Activated CD8-positive, alpha-beta T cell treated with anti-CD3 and anti-CD28 coated beads for 36 hours (primary cell): ENCODE results near the gene KRTAP16-1. TPM values are rescaled to one million over a fixed set of nuclear protein-coding genes. Genes with fewer than 3 reads are reported as not detected.

Experiments used
- ATAC-seq: fragments of 200-7000 bp; cut with Tn5 transposase; one replicate; pipeline ENCODE4 v1.10.0; 2021; ENCODE audit warnings: mild to moderate bottlenecking, moderate library complexity
- CTCF ChIA-PET: fragments of 350-600 bp; sonication (Branson Sonifier 250); formaldehyde crosslinking; loops from one replicate; lab custom pipeline; 2021; ENCODE audit warnings: antibody characterized with exemption; lab: Charles Lee
- POLR2A ChIA-PET: fragments of 350-600 bp; sonication (Branson Sonifier 250); formaldehyde crosslinking; loops from one replicate; lab custom pipeline; 2021; ENCODE audit warnings: antibody characterized with exemption; lab: Charles Lee
- DNase-seq: peaks from one replicate; pipeline ENCODE4 v3.0.0-alpha.2; 2020
- H3K27ac Mint-ChIP-seq: one replicate; pipeline ENCODE4 v1.8.0; 2021; ENCODE audit warnings: mild to moderate bottlenecking, mixed read lengths
- H3K27me3 Mint-ChIP-seq: one replicate; pipeline ENCODE4 v1.8.0; 2021; ENCODE audit warnings: mixed read lengths
- H3K36me3 Mint-ChIP-seq: one replicate; pipeline ENCODE4 v1.8.0; 2021; ENCODE audit warnings: low read depth, mixed read lengths
- H3K4me1 Mint-ChIP-seq: one replicate; pipeline ENCODE4 v1.8.0; 2021; ENCODE audit warnings: low read depth, mixed read lengths
- H3K4me3 Mint-ChIP-seq: one replicate; pipeline ENCODE4 v1.8.0; 2021; ENCODE audit warnings: mild to moderate bottlenecking, moderate library complexity, mixed read lengths
- H3K9me3 Mint-ChIP-seq: one replicate; pipeline ENCODE4 v1.8.0; 2021; ENCODE audit warnings: mixed read lengths
- intact Hi-C: fragments of 100-400 bp; cut with micrococcal nuclease; formaldehyde crosslinking; loops from one replicate; pipeline ENCODE4 v1.10.0; 2022
- total RNA-seq, 2 experiments: library from RNA; stranded (reverse); gene quantifications; one replicate each; pipeline ENCODE4 v1.2.3, GENCODE V29; 2021
- TF ChIP-seq, protein P1 (sequence below): fragments of 200-600 bp; IDR thresholded peaks from one replicate; pipeline ENCODE4 v1.8.0; 2022; ENCODE audit warnings: antibody characterized with exemption, mild to moderate bottlenecking

The KRTAP16-1 gene
- total RNA-seq, 2 experiments from 2014 or later: not detected

DNA sequence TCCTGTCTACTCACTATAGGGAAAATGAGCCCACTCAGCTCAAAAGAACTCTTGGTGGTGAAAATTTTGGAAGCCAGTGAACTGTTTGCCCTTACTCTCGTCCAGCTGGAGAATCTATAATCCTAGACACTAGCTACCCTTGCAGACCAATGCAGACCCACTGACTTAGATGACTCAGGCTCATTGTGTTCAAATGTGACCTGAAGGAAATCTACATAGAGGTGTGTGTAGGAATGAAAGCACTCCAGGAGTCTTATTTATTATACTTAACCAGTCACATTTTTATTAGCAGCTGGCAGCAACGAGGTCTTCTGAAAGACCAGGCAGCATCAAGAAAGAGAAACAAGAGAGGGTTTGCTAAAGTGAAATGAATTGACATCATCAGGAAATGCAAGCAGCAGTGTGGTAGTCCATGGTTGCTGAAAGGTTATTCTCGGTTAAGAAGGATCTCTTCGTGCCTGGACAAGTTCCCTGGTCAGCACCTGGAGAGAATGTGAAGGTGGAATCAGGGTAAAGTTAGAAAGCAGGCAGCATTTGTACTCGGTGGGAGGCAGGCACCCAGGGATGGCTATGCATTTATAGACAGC is 7.8 kb downstream of the KRTAP16-1 start:
- intact Hi-C loops: no loop called here
- POLR2A ChIA-PET: no interaction called here
- H3K4me3 Mint-ChIP-seq: no peak overlapping the region

DNA sequence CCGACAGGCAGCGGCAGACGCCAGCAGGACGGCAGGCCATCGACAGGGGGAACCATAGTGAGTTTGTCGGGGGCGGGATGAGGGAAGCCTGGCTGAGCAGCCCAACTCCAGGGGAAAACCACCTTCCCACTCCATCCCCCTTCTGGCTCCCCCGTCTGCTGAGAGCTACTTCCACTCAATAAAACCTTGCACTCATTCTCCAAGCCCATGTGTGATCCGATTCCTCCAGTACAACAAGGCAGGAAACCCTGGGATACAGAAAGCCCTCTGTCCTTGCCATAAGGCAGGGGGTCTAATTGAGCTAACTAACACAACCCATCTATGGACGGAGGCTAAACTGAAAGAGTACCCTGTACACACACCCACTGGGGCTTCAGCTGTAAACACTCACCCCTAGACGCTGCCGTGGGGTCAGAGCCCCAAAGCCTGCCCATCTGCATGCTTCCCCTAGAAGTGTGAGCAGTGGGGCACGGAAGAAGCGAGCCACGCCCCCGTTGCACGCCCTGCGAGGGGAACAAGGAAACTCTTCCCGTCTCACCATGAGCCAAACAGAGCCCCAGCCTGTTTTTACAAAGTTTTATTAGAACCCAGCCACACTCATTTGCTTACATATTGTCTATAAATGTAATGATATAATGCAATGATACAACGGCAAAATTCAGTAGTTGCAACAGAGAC is 10.5 kb downstream of the KRTAP16-1 start:
- no peak overlapping the region for H3K27ac Mint-ChIP-seq
- H3K4me1 Mint-ChIP-seq: peaks cover 11% of the 10 kb centered on the region
- intact Hi-C loops: no loop called here
- ChIA-PET CTCF (no interaction called here), POLR2A (no interaction called here)
- peaks cover 2% of the 10 kb centered on the region for H3K9me3 Mint-ChIP-seq
- DNase-seq: no peak
- H3K4me3 Mint-ChIP-seq: no peak overlapping the region
- no peaks in the 10 kb centered on the region for H3K27me3 Mint-ChIP-seq
- TF ChIP-seq, protein P1, sequence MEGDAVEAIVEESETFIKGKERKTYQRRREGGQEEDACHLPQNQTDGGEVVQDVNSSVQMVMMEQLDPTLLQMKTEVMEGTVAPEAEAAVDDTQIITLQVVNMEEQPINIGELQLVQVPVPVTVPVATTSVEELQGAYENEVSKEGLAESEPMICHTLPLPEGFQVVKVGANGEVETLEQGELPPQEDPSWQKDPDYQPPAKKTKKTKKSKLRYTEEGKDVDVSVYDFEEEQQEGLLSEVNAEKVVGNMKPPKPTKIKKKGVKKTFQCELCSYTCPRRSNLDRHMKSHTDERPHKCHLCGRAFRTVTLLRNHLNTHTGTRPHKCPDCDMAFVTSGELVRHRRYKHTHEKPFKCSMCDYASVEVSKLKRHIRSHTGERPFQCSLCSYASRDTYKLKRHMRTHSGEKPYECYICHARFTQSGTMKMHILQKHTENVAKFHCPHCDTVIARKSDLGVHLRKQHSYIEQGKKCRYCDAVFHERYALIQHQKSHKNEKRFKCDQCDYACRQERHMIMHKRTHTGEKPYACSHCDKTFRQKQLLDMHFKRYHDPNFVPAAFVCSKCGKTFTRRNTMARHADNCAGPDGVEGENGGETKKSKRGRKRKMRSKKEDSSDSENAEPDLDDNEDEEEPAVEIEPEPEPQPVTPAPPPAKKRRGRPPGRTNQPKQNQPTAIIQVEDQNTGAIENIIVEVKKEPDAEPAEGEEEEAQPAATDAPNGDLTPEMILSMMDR: no peak
- ATAC-seq: no peak
- H3K36me3 Mint-ChIP-seq: no peaks in the 10 kb centered on the region

More for the DNA sequence above, 7.8 kb downstream of the KRTAP16-1 start:
- peaks cover 11% of the 10 kb centered on the region for H3K4me1 Mint-ChIP-seq
- TF ChIP-seq, protein P1: no peak
- no peaks in the 10 kb centered on the region for H3K36me3 Mint-ChIP-seq
- H3K27ac Mint-ChIP-seq: no peak overlapping the region
- H3K27me3 Mint-ChIP-seq: no peaks in the 10 kb centered on the region
- no peak for DNase-seq
- ATAC-seq: no peak
- peaks cover 2% of the 10 kb centered on the region for H3K9me3 Mint-ChIP-seq
- CTCF ChIA-PET: interaction anchor here (1.1 kb wide), 1 partner anchor 12 kb away, joined by 4 read pairs; no protein-coding TSS in a partner anchor

DNA sequence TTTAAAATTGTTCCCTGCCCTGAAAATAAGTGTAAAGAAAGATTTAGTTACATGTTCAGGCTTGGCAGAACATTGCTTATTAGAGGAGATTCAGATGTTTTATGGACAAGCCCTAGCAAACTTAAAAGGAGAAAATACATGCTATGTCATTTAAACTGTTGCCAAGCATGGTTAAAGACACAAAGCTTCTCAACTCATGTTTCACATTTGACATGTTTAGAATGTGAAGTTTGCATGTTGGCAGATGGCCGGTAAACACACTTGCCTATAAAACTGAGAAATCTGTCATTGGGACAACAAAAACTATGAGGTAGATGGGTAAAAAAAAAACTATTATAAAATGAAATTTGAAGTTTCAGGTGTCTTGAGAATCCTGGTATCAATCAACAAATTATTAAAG is 12.3 kb downstream of the KRTAP16-1 start:
- no peak for DNase-seq
- no peak for ATAC-seq
- TF ChIP-seq, protein P1: no peak
- CTCF ChIA-PET: no interaction called here
- Mint-ChIP-seq H3K27ac (no peak overlapping the region), H3K4me3 (no peak overlapping the region), H3K27me3 (no peaks in the 10 kb centered on the region), H3K9me3 (peaks cover 2% of the 10 kb centered on the region), H3K36me3 (no peaks in the 10 kb centered on the region), H3K4me1 (peaks cover 9% of the 10 kb centered on the region)
- POLR2A ChIA-PET: no interaction called here
- intact Hi-C loops: no loop called here

DNA sequence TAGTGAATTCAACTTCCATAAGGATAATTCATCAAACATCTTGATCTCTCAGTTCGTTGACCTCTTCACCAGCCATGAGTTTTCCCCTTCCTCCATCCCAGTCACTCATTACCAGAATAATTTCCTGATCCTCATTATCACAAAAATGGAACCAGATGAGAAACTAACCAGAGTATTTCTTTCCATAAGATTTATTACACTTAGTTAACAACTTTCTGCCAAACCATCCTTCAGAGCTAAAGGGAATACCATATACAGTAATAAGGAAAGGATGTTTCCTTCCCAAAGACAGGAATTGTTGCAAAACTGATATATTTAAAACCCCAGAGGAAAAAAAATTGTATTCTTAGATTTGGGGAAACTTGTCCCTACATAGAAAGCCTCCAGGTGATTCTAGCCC is 15.1 kb downstream of the KRTAP16-1 start:
- CTCF ChIA-PET: interaction anchor here (1.1 kb wide), 1 partner anchor 21 kb away, joined by 3 read pairs; the partner anchor contains the start of gene KRTAP17-1
- intact Hi-C loops: no loop called here
- no peaks in the 10 kb centered on the region for H3K9me3 Mint-ChIP-seq
- POLR2A ChIA-PET: no interaction called here
- no peak for ATAC-seq
- H3K27me3 Mint-ChIP-seq: no peaks in the 10 kb centered on the region
- no peaks in the 10 kb centered on the region for H3K4me1 Mint-ChIP-seq
- no peaks in the 10 kb centered on the region for H3K36me3 Mint-ChIP-seq
- H3K27ac Mint-ChIP-seq: no peak overlapping the region
- no peak overlapping the region for H3K4me3 Mint-ChIP-seq
- TF ChIP-seq, protein P1: no peak
- DNase-seq: no peak

DNA sequence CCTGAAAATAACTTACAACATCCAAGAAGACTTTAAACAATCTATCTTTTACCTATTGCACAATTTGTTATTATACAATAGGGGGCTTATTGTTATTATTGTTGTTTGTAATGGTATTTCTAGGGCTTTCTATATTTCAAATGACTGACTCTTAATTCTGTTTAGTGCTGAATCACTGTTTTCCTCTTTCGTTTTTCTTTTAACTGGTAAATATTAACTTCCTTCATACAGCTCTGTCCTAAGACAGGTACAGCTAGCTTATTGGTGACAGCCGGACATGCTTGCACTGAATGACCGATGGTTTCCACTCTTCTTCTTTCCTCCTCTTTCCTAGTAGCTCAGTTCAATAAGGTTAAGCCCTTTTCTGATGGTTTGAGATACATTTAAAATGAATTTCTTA is 22.1 kb downstream of the KRTAP16-1 start:
- Mint-ChIP-seq H3K4me3 (no peak overlapping the region), H3K27me3 (no peaks in the 10 kb centered on the region), H3K9me3 (no peaks in the 10 kb centered on the region), H3K36me3 (no peaks in the 10 kb centered on the region), H3K27ac (no peak overlapping the region), H3K4me1 (peaks cover 10% of the 10 kb centered on the region)
- ChIA-PET POLR2A (no interaction called here), CTCF (interaction anchor here (1.3 kb wide), 1 partner anchor 35 kb away, joined by 4 read pairs; no protein-coding TSS in a partner anchor)
- DNase-seq: no peak
- TF ChIP-seq, protein P1: no peak
- intact Hi-C loops: no loop called here
- no peak for ATAC-seq
